Activated T-cell treated with anti-CD3 and anti-CD28 coated beads, Interleukin-2, amount 50 U/mL, for 72 hours (primary cell): Measurements from ENCODE around the gene ANKS6. TPM values are rescaled to one million over a fixed set of nuclear protein-coding genes. Genes with fewer than 3 reads are reported as not detected.

Source experiments
- ATAC-seq, 2 donors: fragments of 150-1000 bp; cut with Tn5 transposase; replicated peaks in 1 of 2; 2 replicates each; pipeline ENCODE4 v1.10.0; 2021; ENCODE audit warnings: moderate library complexity in 2 of 2, mild to moderate bottlenecking in 1 of 2
- DNase-seq, 2 donors: peaks; one replicate each; pipeline ENCODE4 v3.0.0; 2021 to 2022; ENCODE audit warnings: mixed read lengths in 1 of 2
- H3K27ac Mint-ChIP-seq: one replicate; pipeline ENCODE4 v1.8.0; 2022; ENCODE audit warnings: mild to moderate bottlenecking, moderate library complexity, mixed read lengths
- H3K27me3 Mint-ChIP-seq: one replicate; pipeline ENCODE4 v1.8.0; 2022; ENCODE audit warnings: low read depth, mixed read lengths
- H3K36me3 Mint-ChIP-seq, 2 donors: one replicate each; pipeline ENCODE4 v1.8.0; 2022; ENCODE audit warnings: mixed read lengths in 2 of 2, mild to moderate bottlenecking in 1 of 2; ENCODE audit not compliant: insufficient read depth in 2 of 2
- H3K4me1 Mint-ChIP-seq: one replicate; pipeline ENCODE4 v1.8.0; 2022; ENCODE audit warnings: low read depth, mixed read lengths
- H3K4me3 Mint-ChIP-seq, 2 donors: one replicate each; pipeline ENCODE4 v1.8.0; 2022; ENCODE audit warnings: mild to moderate bottlenecking in 2 of 2, mixed read lengths in 2 of 2, moderate library complexity in 2 of 2
- H3K9me3 Mint-ChIP-seq, 2 donors: one replicate each; pipeline ENCODE4 v1.8.0; 2022; ENCODE audit warnings: mixed read lengths in 2 of 2
- total RNA-seq, 2 donors: library from RNA; stranded (reverse); gene quantifications; one replicate each; pipeline ENCODE4 v1.2.3, GENCODE V29; 2022

ANKS6 gene
- total RNA-seq, 2 donors from 2014 or later: 14.9 to 25.0 TPM

DNA sequence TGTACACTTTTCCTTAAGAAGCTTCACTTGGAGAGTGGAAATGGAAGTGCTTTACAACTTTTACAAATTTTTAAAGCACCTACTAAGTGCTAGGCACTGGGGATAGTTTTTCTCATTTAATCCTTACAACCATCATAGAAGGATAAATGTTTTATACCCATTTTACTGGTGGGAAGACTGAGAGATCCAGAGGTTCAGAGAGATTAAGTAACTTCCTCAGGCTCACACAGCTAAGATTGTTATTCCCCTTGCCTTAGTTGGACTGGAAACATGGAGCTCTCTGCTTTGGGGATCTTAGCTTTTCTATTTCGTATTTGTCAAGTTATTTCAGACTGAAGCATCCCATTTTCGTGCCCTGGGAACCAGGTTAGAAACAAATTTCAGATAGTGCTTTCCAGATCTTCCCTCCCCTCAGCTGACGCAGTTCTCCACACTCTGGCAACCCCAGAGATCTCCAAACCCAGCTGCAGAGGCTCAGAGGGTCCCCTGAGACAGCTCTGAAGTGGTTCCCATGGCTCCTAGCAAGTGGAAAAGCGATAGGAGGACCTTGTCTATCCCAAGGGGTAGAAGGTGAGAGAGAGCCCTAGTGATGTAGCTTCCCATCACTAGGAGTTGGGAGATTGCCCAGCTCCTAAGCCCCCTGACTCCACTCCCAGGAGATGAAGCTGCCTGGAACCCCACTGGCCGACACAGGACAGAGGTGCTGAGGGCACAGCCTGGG, 71.4 kb downstream of the ANKS6 start:
- Mint-ChIP-seq H3K9me3 (peaks cover 2% of the 10 kb centered on the region in 2 donors), H3K4me3 (no peak overlapping the region), H3K27ac (no peak overlapping the region), H3K4me1 (no peaks in the 10 kb centered on the region), H3K27me3 (peaks cover 48% of the 10 kb centered on the region), H3K36me3 (peaks cover 2% of the 10 kb centered on the region in 2 donors)
- DNase-seq (no peak), ATAC-seq (no peak)

DNA sequence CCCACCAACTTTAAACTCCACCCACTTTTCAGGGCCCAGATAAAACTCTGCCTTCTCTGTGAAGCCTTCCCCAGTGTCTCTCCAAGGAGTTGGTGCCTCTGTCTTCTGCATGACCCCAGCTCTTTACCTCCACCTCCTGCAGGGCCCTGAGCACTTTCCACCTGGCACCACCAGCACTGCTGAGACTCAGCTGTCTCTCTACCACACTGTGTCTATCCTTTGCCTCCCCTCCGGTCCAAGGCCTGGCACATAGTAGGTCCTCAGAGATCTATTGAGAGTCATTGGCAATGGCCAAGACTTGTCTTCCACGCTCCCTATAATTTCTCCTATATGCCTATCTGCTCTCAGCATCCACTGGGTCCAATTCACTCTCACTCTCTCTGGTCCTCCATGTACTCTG, 74.7 kb downstream of the ANKS6 start:
- H3K27ac Mint-ChIP-seq: no peak overlapping the region
- peaks cover 2% of the 10 kb centered on the region in 2 donors for H3K9me3 Mint-ChIP-seq
- peaks cover 2% of the 10 kb centered on the region in 2 donors for H3K36me3 Mint-ChIP-seq
- DNase-seq (no peak), ATAC-seq (no peak)
- H3K4me1 Mint-ChIP-seq: no peaks in the 10 kb centered on the region
- H3K4me3 Mint-ChIP-seq: no peak overlapping the region
- H3K27me3 Mint-ChIP-seq: peaks cover 43% of the 10 kb centered on the region

DNA sequence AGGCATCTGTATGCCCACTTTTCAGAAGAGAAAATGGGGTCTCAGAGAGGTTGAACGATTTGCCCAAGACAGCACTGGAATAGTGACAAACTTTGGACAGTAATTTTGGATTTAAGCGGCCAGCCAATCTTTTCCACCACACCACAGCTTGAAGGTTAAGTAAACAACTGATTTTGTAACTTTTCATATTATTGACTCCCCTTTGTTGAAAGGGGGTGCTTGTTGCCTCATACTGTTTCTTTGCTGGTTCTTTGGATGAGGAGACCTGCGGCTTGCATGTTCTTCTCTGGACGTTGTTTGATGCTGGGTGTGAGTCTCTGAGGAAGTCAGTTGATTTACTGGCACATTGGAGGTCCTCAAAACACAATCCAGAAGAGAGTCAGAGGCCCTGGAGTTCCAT, 76.0 kb downstream of the ANKS6 start:
- Mint-ChIP-seq H3K9me3 (peaks cover 2% of the 10 kb centered on the region in 2 donors), H3K4me1 (no peaks in the 10 kb centered on the region), H3K27ac (no peak overlapping the region), H3K27me3 (peaks cover 50% of the 10 kb centered on the region), H3K36me3 (peaks cover 2% of the 10 kb centered on the region in 2 donors), H3K4me3 (no peak overlapping the region)
- ATAC-seq (no peak), DNase-seq (no peak)

DNA sequence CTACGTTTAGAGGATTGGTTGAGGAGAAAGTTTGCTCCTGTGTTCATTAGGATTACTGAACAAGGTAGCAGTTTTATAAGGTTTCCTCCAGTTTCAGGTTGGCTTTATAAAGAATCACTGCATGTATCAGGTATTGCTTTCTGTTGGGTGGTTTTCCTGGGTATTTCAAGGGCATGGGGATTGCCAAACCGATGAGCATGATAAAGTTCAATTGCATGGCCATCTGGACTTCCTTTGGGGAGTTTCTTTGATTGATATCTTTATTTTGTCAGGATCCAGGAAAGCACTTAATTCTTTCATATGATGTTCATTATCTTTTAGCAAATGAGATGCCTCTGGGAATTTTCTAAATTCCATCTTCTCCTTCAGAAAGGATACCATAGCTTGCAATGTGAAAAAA, 77.3 kb downstream of the ANKS6 start:
- DNase-seq (no peak), ATAC-seq (no peak)
- Mint-ChIP-seq H3K27me3 (peaks cover 50% of the 10 kb centered on the region), H3K4me3 (no peak overlapping the region), H3K36me3 (no peaks in the 10 kb centered on the region), H3K27ac (no peak overlapping the region), H3K4me1 (no peaks in the 10 kb centered on the region), H3K9me3 (no peaks in the 10 kb centered on the region)

DNA sequence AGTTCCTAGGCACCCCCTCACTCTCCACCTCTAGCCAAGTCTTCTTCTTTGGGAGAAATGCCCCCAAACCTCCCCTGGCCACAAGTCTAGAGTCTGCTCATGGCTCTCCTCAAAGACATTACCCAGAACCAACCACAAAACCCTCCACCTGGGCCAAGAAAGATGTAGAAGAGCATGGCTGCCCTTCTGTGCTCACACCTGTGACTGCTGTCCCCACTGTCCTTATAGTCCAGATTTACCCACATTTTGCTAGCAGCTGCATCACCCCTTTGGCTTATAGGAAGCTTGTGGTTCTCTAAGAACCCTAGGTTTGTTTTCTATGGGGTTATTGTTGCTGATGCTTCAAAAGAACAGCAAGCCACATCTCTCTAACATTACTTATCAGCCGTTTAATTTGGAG, 81.5 kb downstream of the ANKS6 start:
- no peak overlapping the region for H3K4me3 Mint-ChIP-seq
- DNase-seq (no peak), ATAC-seq (no peak)
- H3K4me1 Mint-ChIP-seq: no peaks in the 10 kb centered on the region
- no peak overlapping the region for H3K27ac Mint-ChIP-seq
- H3K9me3 Mint-ChIP-seq: no peaks in the 10 kb centered on the region
- H3K36me3 Mint-ChIP-seq: no peaks in the 10 kb centered on the region
- peaks cover 43% of the 10 kb centered on the region for H3K27me3 Mint-ChIP-seq

DNA sequence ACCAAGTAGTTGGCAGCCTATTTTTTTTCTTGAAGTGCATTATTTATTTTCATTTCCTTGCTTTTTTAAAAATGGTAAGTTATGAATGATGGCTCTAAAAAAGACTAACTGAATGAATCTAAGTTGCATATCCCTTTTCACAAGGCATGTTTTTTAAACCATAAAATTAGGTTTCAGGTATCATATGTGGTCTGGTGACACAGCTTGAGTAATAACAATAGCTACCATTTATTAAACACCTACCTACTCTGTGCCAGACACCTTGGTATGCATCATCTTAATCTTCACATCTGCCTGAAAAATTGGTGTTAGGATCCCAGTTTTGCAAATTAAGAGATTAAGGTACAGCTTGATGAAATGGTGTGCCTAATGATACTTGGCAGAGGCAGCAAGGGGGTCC, 83.4 kb downstream of the ANKS6 start:
- ATAC-seq (no peak), DNase-seq (no peak)
- no peaks in the 10 kb centered on the region for H3K4me1 Mint-ChIP-seq
- H3K4me3 Mint-ChIP-seq: no peak overlapping the region
- H3K27me3 Mint-ChIP-seq: peaks cover 48% of the 10 kb centered on the region
- no peak overlapping the region for H3K27ac Mint-ChIP-seq
- H3K36me3 Mint-ChIP-seq: no peaks in the 10 kb centered on the region
- H3K9me3 Mint-ChIP-seq: no peaks in the 10 kb centered on the region

DNA sequence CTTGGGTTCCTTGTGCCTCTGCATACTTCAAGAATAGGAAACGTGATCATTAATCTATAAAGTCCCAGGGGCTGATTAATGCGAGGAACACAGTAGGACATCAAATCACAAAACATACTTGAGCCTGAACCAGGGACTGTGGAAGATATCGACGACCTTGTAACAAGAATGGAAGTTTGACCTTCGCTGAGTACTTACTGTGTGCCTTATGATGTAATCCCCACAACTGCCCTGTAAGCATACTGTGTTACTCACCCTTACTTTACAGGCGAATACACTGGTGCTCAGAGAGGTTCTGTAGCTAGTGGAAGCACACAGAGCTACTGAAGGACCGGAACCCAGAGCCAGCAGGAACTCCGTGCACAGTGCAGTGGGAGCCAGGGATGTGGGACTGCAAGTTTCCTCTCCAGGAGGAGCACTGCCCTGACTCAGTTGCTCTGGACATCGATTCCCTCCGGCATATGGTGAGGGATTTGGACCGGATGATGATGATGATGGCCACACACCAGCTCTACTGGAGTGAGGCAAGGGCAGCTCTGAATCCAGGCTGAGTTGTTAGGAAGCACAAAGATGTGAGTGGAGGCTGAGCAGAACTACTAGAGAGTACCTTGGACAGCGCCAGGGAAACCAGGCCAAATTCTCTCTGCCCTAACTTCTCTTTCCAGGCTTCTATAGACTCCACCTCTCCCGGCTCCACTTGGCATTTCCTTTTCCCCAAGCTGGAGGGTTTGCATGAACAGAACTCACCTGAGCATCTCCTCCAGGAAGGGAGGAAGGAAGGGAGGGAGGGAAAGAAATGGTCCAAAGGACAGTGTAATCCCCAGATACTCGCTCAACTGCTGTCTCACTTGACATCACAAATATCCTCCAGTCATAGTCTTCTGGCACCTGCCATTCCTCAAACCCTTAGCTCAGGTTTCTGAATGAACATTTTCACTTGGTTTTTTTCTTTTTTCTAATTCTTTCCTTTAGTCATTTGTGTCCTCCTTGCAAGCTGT, 86.1 kb downstream of the ANKS6 start:
- H3K27me3 Mint-ChIP-seq: peaks cover 50% of the 10 kb centered on the region
- no peaks in the 10 kb centered on the region for H3K4me1 Mint-ChIP-seq
- DNase-seq: no peak
- peak overlapping the region; percentile 47 to 67 for H3K4me3 Mint-ChIP-seq
- no peaks in the 10 kb centered on the region for H3K9me3 Mint-ChIP-seq
- ATAC-seq: no peak
- H3K36me3 Mint-ChIP-seq: no peaks in the 10 kb centered on the region
- no peak overlapping the region for H3K27ac Mint-ChIP-seq

DNA sequence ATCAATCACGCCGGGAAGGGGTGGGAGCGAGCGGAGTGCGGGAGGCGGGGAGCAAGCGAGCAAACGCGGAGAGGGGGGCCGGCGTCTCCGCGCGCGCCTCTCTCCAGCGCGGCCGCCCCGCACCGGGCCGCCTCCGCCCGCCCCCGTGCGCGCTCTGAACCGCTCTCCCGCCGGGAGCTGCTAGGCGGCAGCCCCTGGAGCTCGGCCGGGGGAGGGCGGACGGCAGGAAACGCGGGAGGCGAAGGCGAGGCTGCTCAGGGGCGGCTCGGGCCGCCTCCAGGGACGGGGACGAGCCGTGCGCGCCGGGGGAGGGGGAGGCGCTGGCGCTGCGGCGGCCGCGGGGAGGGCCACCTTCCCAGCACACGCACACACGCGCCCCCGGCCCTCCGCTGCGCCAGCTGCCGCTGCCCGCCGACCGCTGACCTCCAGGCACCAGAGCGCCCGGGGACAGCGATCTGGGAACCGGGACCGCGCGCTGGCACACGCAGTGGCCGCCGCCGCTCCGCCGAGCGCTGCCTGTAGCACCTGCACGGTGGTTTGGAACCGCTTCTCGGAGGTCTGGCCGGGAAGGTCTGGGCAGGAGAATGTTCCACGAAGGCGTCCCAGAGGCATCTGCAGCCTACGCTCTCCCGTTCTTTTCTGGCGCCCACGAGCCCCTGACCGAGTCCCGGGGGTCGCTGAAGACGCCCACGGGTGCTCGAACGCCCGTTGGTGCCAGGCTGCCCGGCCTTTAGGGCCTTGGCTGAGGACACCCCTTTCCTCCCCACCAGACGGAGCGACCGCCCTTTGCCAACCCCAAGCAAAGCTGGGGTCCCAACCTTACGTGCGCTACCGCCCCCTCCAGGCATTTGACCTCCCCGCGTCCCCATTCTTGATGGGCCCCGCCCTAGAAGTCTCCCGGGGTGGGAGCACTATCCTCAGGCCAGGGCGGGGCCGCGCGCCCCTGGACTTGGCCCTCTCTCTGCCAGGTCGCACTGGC, 87.1 kb downstream of the ANKS6 start, which contains the start of gene GABBR2:
Gene GABBR2, minus strand, starts transcription at position 3 of the 979 bp plus-strand sequence. CDS start 198 bp downstream, outside the sequence.
- Mint-ChIP-seq H3K4me3 (peak within 1 kb of the TSS; percentile 47 to 67), H3K27me3 (peaks cover 56% of the 10 kb centered on the region), H3K36me3 (no peaks in the 10 kb centered on the region), H3K4me1 (no peaks in the 10 kb centered on the region), H3K9me3 (no peaks in the 10 kb centered on the region), H3K27ac (no peak within 1 kb of the TSS)
- DNase-seq (no peak), ATAC-seq (peak in 1 of 2 donors; percentile 11)

DNA sequence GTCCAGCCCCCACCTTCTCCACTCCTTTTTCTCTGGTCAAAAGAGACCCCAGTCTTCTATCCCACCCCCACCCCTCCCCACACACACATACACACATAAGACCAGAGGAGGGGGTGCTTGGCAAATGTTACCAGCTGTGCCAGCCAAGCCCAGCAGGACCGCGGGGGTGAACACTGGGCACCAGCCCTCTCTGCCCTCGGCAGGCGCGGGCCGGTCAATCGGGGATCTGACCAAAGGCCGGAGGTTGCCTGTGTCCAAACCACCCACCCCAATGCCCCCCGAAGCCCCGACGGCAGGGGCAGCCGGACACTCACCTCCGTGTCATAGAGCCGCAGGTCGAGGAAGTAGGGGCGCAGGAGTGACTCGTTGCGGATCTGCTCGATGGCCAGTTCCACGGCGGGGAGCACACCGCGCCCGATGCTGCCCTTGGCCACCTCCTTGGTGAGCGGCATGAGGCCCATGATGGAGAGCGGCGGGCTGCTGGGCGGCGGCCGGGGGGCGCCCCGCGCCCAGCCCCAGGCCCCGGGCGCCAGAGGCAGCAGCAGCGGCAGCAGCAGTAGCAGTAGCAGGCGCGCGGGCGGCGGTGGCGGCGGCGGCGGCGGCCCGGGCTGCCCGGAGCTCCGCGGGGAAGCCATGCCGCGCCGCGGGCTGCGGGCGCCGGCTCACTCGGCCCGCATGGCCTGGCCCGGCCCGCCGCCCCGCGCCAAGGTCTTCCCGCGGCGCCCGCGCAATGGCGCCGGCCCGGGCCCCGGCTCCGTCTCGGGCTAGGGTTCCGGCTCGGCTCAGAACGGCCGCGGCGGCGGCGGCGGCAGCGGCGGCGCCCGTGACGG, 88.0 kb downstream of the ANKS6 start:
- H3K27me3 Mint-ChIP-seq: peaks cover 60% of the 10 kb centered on the region
- DNase-seq: no peak
- no peaks in the 10 kb centered on the region for H3K9me3 Mint-ChIP-seq
- H3K27ac Mint-ChIP-seq: no peak overlapping the region
- H3K36me3 Mint-ChIP-seq: no peaks in the 10 kb centered on the region
- peak overlapping the region in 1 of 2 donors; percentile 62 for H3K4me3 Mint-ChIP-seq
- H3K4me1 Mint-ChIP-seq: no peaks in the 10 kb centered on the region
- ATAC-seq: no peak

DNA sequence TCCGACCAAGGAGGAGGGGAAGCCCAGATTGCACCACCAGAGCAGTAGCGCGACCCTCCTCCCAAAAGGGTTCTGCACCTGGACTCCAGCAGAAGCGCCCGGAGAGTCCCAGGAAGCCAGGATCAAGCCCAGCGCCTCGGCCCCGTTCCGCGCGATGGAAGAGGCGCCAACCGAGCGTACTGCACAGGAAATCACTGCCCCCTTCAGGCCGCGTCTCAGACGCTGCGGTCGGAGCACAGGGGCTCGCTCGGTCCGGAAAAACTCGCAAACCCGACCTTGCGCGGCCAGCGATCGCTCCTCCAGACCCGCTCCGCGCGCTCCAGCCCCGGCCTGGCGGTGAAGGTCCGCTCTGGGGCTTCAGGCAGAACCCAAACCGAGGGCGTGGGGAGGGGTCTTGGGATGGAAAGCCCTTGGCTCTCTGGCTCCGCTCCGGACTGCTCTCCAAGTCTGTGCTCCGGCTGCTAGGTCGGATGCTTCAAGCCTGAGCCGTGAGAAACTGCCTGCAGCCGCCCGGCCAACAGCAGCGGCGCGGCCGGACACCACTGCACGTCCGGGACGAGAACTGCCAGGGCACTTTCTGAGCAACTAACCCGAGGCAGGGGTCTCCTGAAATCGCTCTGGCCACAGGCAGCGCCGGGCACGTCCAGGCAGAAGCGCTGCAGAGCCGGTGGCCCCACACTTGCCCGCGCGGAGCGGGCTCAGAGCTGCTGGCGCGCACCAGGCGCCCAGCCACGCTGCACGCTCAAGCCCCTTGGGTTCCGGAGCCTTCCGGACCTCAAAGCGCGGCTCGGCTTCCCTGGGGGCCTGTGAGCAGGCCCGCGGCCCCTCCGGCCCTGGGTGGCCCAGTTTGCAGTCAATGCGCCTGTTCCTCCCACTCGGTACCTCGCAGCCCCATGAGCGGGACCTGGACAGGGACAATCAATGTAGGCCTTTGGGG, 88.9 kb downstream of the ANKS6 start:
- no peaks in the 10 kb centered on the region for H3K9me3 Mint-ChIP-seq
- DNase-seq (peak; percentile 38 to 46), ATAC-seq (peak; percentile 66 to 69)
- peaks cover 66% of the 10 kb centered on the region for H3K27me3 Mint-ChIP-seq
- H3K4me1 Mint-ChIP-seq: no peaks in the 10 kb centered on the region
- no peaks in the 10 kb centered on the region for H3K36me3 Mint-ChIP-seq
- H3K27ac Mint-ChIP-seq: no peak overlapping the region
- H3K4me3 Mint-ChIP-seq: peak overlapping the region in 1 of 2 donors; percentile 41

DNA sequence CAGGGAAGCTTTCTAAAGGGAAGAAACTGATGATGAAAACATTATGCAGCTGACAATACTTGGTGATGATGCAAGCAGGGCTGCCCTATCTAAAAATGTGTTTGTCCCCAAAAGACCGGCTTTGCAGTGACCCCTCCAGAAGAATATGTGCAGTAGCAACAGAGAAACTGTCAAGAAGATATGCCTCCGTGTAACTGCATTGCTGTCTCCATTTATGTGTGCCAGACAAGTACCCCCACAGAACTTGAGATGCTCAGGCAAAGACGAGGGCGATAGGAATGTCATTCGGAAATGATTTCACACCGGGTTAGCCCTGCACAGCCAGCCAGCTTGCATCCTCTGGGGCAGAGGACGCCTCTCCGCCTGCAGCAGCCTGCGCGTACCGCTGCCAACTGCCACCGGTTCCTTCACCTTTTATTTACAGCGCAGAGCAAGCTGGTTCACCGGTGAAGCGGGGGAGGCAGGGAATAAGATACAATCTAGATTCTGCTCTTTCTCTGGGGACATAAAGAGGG, 89.6 kb downstream of the ANKS6 start:
- Mint-ChIP-seq H3K9me3 (no peaks in the 10 kb centered on the region), H3K4me1 (no peaks in the 10 kb centered on the region), H3K36me3 (no peaks in the 10 kb centered on the region), H3K27ac (no peak overlapping the region), H3K27me3 (peaks cover 67% of the 10 kb centered on the region), H3K4me3 (peak overlapping the region in 1 of 2 donors; percentile 41)
- no peak for DNase-seq
- peak in 1 of 2 donors; percentile 11 for ATAC-seq
